ENCODE data around the gene PHETA1. TPM values are rescaled to one million over a fixed set of nuclear protein-coding genes. Genes with fewer than 3 reads are reported as not detected.

Gene PHETA1
- total RNA-seq, 1 experiment from 2014 or later = 16.3 TPM

- H3K9me3 ChIP-seq (ENCODE audit: control insufficient read depth, insufficient read depth, low read depth, low read length) = no peaks in the 10 kb centered on the region
- no peak overlapping the region for H3K27ac ChIP-seq (ENCODE audit: low read length)
- POLR2A ChIA-PET = no interaction called here
- H3K27me3 ChIP-seq (ENCODE audit: control insufficient read depth, insufficient read depth, low read length) = no peaks in the 10 kb centered on the region
- TF ChIP-seq REST (IDR thresholded peaks at IDR 0.05; ENCODE audit: insufficient read depth in 1 of 2, low read depth in 2 of 2, low read length in 1 of 2) = no peak
- no peak for TF ChIP-seq SIN3A (IDR thresholded peaks at IDR 0.05; ENCODE audit: borderline replicate concordance, insufficient read depth, low read depth, low read length)
- TF ChIP-seq POLR2AphosphoS5 (IDR thresholded peaks at IDR 0.05; ENCODE audit: low read depth, low read length) = no peak
- no peak for TF ChIP-seq CTCF (IDR thresholded peaks at IDR 0.05)
- TF ChIP-seq TCF7L2 (IDR thresholded peaks at IDR 0.05; ENCODE audit: low read depth, low read length) = no peak
- in situ Hi-C loops (cut with HindIII; ENCODE audit: low pct_unique_long_range_greater_than_20kb, low sequenced_read_pairs) (no loop called here), intact Hi-C loops (cut with micrococcal nuclease; ENCODE audit: unreplicated experiment) (no loop called here)
- H3K4me1 ChIP-seq (ENCODE audit: control insufficient read depth, insufficient read depth, low read length) = no peaks in the 10 kb centered on the region
- no TSS peak for BruUV-seq (replicated peaks)
- no peak overlapping the region for H3K4me3 ChIP-seq (ENCODE audit: low read depth in 2 of 2, low read length in 2 of 2)
- DNase-seq (ENCODE audit: low read depth, low spot score) (no peak), ATAC-seq (no peak)
- CTCF ChIA-PET = no interaction called here
- no peaks in the 10 kb centered on the region for H3K36me3 ChIP-seq (ENCODE audit: control insufficient read depth, insufficient read depth, low read length)
These were observed 13.5 kb downstream of the PHETA1 start for GRCh38 chr12:111355201-111355925.

- Histone ChIP-seq H3K36me3 (ENCODE audit: control insufficient read depth, insufficient read depth, low read length) (no peaks in the 10 kb centered on the region), H3K27me3 (ENCODE audit: control insufficient read depth, insufficient read depth, low read length) (no peaks in the 10 kb centered on the region), H3K4me1 (ENCODE audit: control insufficient read depth, insufficient read depth, low read length) (no peaks in the 10 kb centered on the region), H3K4me3 (ENCODE audit: low read depth in 2 of 2, low read length in 2 of 2) (no peak overlapping the region), H3K9me3 (ENCODE audit: control insufficient read depth, insufficient read depth, low read depth, low read length) (no peaks in the 10 kb centered on the region), H3K27ac (ENCODE audit: low read length) (no peak overlapping the region)
- ATAC-seq = no peak
- CTCF ChIA-PET = no interaction called here
- TF ChIP-seq POLR2AphosphoS5 (IDR thresholded peaks at IDR 0.05; ENCODE audit: low read depth, low read length) (no peak), CTCF (IDR thresholded peaks at IDR 0.05) (no peak), REST (IDR thresholded peaks at IDR 0.05; ENCODE audit: insufficient read depth in 1 of 2, low read depth in 2 of 2, low read length in 1 of 2) (no peak), TCF7L2 (IDR thresholded peaks at IDR 0.05; ENCODE audit: low read depth, low read length) (no peak), SIN3A (IDR thresholded peaks at IDR 0.05; ENCODE audit: borderline replicate concordance, insufficient read depth, low read depth, low read length) (no peak)
- POLR2A ChIA-PET = no interaction called here
- in situ Hi-C loops (cut with HindIII; ENCODE audit: low pct_unique_long_range_greater_than_20kb, low sequenced_read_pairs) (no loop called here), intact Hi-C loops (cut with micrococcal nuclease; ENCODE audit: unreplicated experiment) (no loop called here)
- no TSS peak for BruUV-seq (replicated peaks)
- no peak for DNase-seq (ENCODE audit: low read depth, low spot score)
These were observed 14.4 kb downstream of the PHETA1 start for GRCh38 chr12:111354511-111354910.

All from Panc1 (cell line).